Neural progenitor cell (in vitro differentiated cells): Measurements from ENCODE around the gene NAA40.

Source experiments
- EZH2 ChIP-seq: fragments of 200-600 bp; sonication (generic); IDR thresholded peaks from 2 replicates; pipeline ENCODE4 v1.6.1; 2017; ENCODE audit warnings: antibody characterized with exemption, mild to moderate bottlenecking, moderate library complexity
- EZH2phosphoT487 ChIP-seq: fragments of 200-600 bp; sonication (generic); IDR thresholded peaks from 2 replicates; pipeline ENCODE4 v1.6.1; 2017; ENCODE audit warnings: antibody characterized with exemption
- TF ChIP-seq, protein P1 (sequence below): fragments of 200-600 bp; sonication (generic); IDR thresholded peaks from 2 replicates; pipeline ENCODE4 v1.5.1; 2017; ENCODE audit warnings: antibody characterized with exemption, mild to moderate bottlenecking

DNA sequence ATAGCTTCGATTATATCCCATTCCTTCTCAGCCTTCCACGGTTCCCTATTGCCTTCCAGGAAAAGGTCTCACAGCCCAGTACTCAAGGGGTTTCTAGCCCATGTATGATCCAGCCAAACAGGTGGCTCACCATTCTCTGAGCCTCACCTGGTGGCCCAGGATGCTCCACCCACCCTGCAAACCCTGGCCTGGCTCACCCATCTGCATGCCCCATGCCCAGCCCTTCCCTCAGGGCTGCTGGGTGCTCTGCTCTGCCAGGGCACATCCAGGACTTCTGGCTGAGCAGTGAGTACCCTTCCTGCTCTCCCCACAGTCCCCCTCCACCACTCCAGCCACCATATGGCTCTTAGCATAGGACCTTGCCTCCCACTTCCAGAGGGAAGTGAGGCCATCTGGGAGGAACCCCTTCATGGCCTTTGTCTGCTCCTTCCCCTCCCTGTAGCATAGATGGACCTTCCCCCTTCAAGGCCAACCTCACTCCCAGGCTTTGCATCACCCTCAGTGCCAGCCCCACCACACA lies 16.1 kb upstream of the NAA40 start:
- TF ChIP-seq, protein P1, sequence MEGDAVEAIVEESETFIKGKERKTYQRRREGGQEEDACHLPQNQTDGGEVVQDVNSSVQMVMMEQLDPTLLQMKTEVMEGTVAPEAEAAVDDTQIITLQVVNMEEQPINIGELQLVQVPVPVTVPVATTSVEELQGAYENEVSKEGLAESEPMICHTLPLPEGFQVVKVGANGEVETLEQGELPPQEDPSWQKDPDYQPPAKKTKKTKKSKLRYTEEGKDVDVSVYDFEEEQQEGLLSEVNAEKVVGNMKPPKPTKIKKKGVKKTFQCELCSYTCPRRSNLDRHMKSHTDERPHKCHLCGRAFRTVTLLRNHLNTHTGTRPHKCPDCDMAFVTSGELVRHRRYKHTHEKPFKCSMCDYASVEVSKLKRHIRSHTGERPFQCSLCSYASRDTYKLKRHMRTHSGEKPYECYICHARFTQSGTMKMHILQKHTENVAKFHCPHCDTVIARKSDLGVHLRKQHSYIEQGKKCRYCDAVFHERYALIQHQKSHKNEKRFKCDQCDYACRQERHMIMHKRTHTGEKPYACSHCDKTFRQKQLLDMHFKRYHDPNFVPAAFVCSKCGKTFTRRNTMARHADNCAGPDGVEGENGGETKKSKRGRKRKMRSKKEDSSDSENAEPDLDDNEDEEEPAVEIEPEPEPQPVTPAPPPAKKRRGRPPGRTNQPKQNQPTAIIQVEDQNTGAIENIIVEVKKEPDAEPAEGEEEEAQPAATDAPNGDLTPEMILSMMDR: no peak
- TF ChIP-seq EZH2 (no peak), EZH2phosphoT487 (no peak)
